OCI-LY1 (cell line): ENCODE measurements around the gene RAPGEF4.

Source experiments
- H2AFZ ChIP-seq: fragments of 200-600 bp; sonication (generic), shearing (Covaris generic); 2 replicates; pipeline ENCODE4 v1.6.0; 2014; ENCODE audit warnings: antibody characterized with exemption, mild to moderate bottlenecking, low read length
- H3F3A ChIP-seq: fragments of 200-600 bp; sonication (generic), shearing (Covaris generic); 2 replicates; pipeline ENCODE4 v1.6.0; 2014; ENCODE audit warnings: mild to moderate bottlenecking, antibody characterized with exemption, low read length, moderate library complexity; ENCODE audit not compliant: insufficient read depth
- H3K27ac ChIP-seq: fragments of 200-600 bp; sonication (generic); 2 replicates; pipeline ENCODE4 v1.5.1; 2014; ENCODE audit warnings: low read length, mixed run types, mild to moderate bottlenecking, low read depth; ENCODE audit not compliant: poor library complexity, severe bottlenecking
- H3K27me3 ChIP-seq: fragments of 200-600 bp; sonication (generic); 2 replicates; pipeline ENCODE4 v1.6.0; 2014; ENCODE audit warnings: antibody characterized with exemption, mild to moderate bottlenecking, low read length, moderate library complexity; ENCODE audit not compliant: insufficient read depth
- H3K36me3 ChIP-seq: fragments of 200-600 bp; sonication (generic); 2 replicates; pipeline ENCODE4 v1.6.1; 2014; ENCODE audit warnings: mild to moderate bottlenecking, antibody characterized with exemption, low read length, moderate library complexity, mixed read lengths; ENCODE audit not compliant: insufficient read depth
- H3K4me1 ChIP-seq: fragments of 200-600 bp; sonication (generic); 2 replicates; pipeline ENCODE4 v1.5.1; 2014; ENCODE audit warnings: mild to moderate bottlenecking, low read length, moderate library complexity; ENCODE audit not compliant: insufficient read depth, severe bottlenecking
- H3K4me2 ChIP-seq: fragments of 200-600 bp; sonication (generic), shearing (Covaris generic); 2 replicates; pipeline ENCODE4 v1.6.1; 2014; ENCODE audit warnings: low read length
- H3K4me3 ChIP-seq: fragments of 200-600 bp; sonication (generic); 2 replicates; pipeline ENCODE4 v1.5.1; 2014; ENCODE audit warnings: low read length, low read depth, mild to moderate bottlenecking, mixed read lengths; ENCODE audit not compliant: poor library complexity, severe bottlenecking
- H3K79me2 ChIP-seq: fragments of 200-600 bp; shearing (Covaris generic); 2 replicates; pipeline ENCODE4 v1.6.1; 2016; ENCODE audit warnings: mixed run types, low read length, mixed read lengths; ENCODE audit not compliant: insufficient read depth
- H3K9ac ChIP-seq: fragments of 200-600 bp; sonication (generic), shearing (Covaris generic); 2 replicates; pipeline ENCODE4 v1.6.1; 2014; ENCODE audit warnings: mild to moderate bottlenecking, low read length, mixed read lengths
- H3K9me2 ChIP-seq: fragments of 200-600 bp; sonication (generic), shearing (Covaris generic); 2 replicates; pipeline ENCODE4 v1.6.1; 2014; ENCODE audit warnings: low read depth, mild to moderate bottlenecking, low read length, mixed read lengths
- H3K9me3 ChIP-seq: fragments of 200-600 bp; shearing (Covaris generic); 2 replicates; pipeline ENCODE4 v1.6.1; 2014; ENCODE audit warnings: low read length, mixed read lengths
- H4K20me1 ChIP-seq: fragments of 200-600 bp; sonication (generic), shearing (Covaris generic); 2 replicates; pipeline ENCODE4 v1.6.0; 2016; ENCODE audit warnings: mild to moderate bottlenecking, low read length; ENCODE audit not compliant: insufficient read depth
- CTCF ChIP-seq: fragments of 200-600 bp; sonication (generic), shearing (Covaris generic); IDR thresholded peaks from 2 replicates; pipeline ENCODE4 v1.5.1; 2017; ENCODE audit warnings: mild to moderate bottlenecking, antibody characterized with exemption, low read length, moderate library complexity, mixed read lengths
- EZH2 ChIP-seq: fragments of 200-600 bp; sonication (generic), shearing (Covaris generic); IDR thresholded peaks from 2 replicates; pipeline ENCODE4 v1.8.0; 2017; ENCODE audit warnings: borderline replicate concordance, mixed run types, mild to moderate bottlenecking, antibody characterized with exemption, low read length, moderate library complexity, mixed read lengths

The RAPGEF4 gene

GRCh38 chr2:172842511-172843265 is 107.0 kb downstream of the RAPGEF4 start:
- Histone ChIP-seq H2AFZ (no peak overlapping the region), H3K36me3 (no peaks in the 10 kb centered on the region), H3K4me2 (no peak overlapping the region), H4K20me1 (no peaks in the 10 kb centered on the region), H3K27me3 (no peaks in the 10 kb centered on the region), H3K4me3 (no peak overlapping the region), H3K9ac (no peak overlapping the region), H3K27ac (no peak overlapping the region), H3F3A (no peaks in the 10 kb centered on the region), H3K9me2 (no peaks in the 10 kb centered on the region), H3K4me1 (no peaks in the 10 kb centered on the region), H3K79me2 (no peaks in the 10 kb centered on the region), H3K9me3 (no peaks in the 10 kb centered on the region)
- TF ChIP-seq EZH2 (no peak), CTCF (no peak)

- H4K20me1 ChIP-seq = no peaks in the 10 kb centered on the region
- H3K27me3 ChIP-seq = no peaks in the 10 kb centered on the region
- H3K9me3 ChIP-seq = no peaks in the 10 kb centered on the region
- H3K79me2 ChIP-seq = no peaks in the 10 kb centered on the region
- H3K4me1 ChIP-seq = no peaks in the 10 kb centered on the region
- H3K9me2 ChIP-seq = no peaks in the 10 kb centered on the region
- no peaks in the 10 kb centered on the region for H3F3A ChIP-seq
- no peak overlapping the region for H3K27ac ChIP-seq
- no peak overlapping the region for H2AFZ ChIP-seq
- no peak overlapping the region for H3K9ac ChIP-seq
- TF ChIP-seq EZH2 = no peak
- no peak for TF ChIP-seq CTCF
- no peaks in the 10 kb centered on the region for H3K36me3 ChIP-seq
- no peak overlapping the region for H3K4me2 ChIP-seq
- no peak overlapping the region for H3K4me3 ChIP-seq
Observed at GRCh38 chr2:172843266-172843582, 107.6 kb downstream of the RAPGEF4 start.

GRCh38 chr2:172843902-172844715 is 108.5 kb downstream of the RAPGEF4 start:
- Histone ChIP-seq H3K9ac (no peak overlapping the region), H4K20me1 (no peaks in the 10 kb centered on the region), H3K4me2 (no peak overlapping the region), H3K79me2 (no peaks in the 10 kb centered on the region), H3K9me2 (no peaks in the 10 kb centered on the region), H2AFZ (no peak overlapping the region), H3K27ac (no peak overlapping the region), H3K4me3 (no peak overlapping the region), H3K36me3 (no peaks in the 10 kb centered on the region), H3K9me3 (no peaks in the 10 kb centered on the region), H3F3A (no peaks in the 10 kb centered on the region), H3K27me3 (no peaks in the 10 kb centered on the region), H3K4me1 (no peaks in the 10 kb centered on the region)
- TF ChIP-seq EZH2 = no peak
- TF ChIP-seq CTCF = no peak
